Epidermal melanocyte (primary cell): ENCODE measurements around the gene MEX3A.
"Not testable (repeated sequence)": the region's sequence is repeated elsewhere in the genome, so short reads cannot be mapped to it uniquely, and the experiment has no call there.

Experiments
- DNase-seq: peaks from one replicate; pipeline ENCODE4 v3.0.0; 2011; ENCODE audit warnings: low spot score; ENCODE audit not compliant: insufficient read length

The MEX3A gene

GRCh38 chr1:156082309-156083091, at the start of gene MEX3A:
TSS of gene MEX3A (minus strand) at chr1:156082465. CDS start at chr1:156081998, 467 bp downstream.
- DNase-seq: peak; percentile 95

GRCh38 chr1:156130578-156130942, 48.3 kb upstream of the MEX3A start:
- no peak for DNase-seq

- DNase-seq: peak; percentile 75
Measured at GRCh38 chr1:156129687-156130577, 47.7 kb upstream of the MEX3A start.

GRCh38 chr1:156128654-156129597, 46.7 kb upstream of the MEX3A start:
- no peak for DNase-seq

GRCh38 chr1:156128308-156128653, 46.0 kb upstream of the MEX3A start:
- no peak for DNase-seq

GRCh38 chr1:156126630-156127534, 44.6 kb upstream of the MEX3A start:
- DNase-seq: no peak

- DNase-seq: no peak
Measured at GRCh38 chr1:156126043-156126629, 43.9 kb upstream of the MEX3A start.

- DNase-seq: not testable (repeated sequence)
Measured at GRCh38 chr1:156125544-156125943, 43.3 kb upstream of the MEX3A start.

- DNase-seq: no peak
Measured at GRCh38 chr1:156124557-156125483, 42.6 kb upstream of the MEX3A start.

- DNase-seq: no peak
Measured at GRCh38 chr1:156123356-156124196, 41.3 kb upstream of the MEX3A start.

- no peak for DNase-seq
Measured at GRCh38 chr1:156122519-156123355, 40.5 kb upstream of the MEX3A start.

GRCh38 chr1:156122086-156122485, 39.8 kb upstream of the MEX3A start:
- DNase-seq: no peak

- no peak for DNase-seq
Measured at GRCh38 chr1:156121457-156121856, 39.2 kb upstream of the MEX3A start.

- not testable (repeated sequence) for DNase-seq
Measured at GRCh38 chr1:156121005-156121404, 38.7 kb upstream of the MEX3A start.

GRCh38 chr1:156120318-156120717, 38.1 kb upstream of the MEX3A start:
- no peak for DNase-seq

GRCh38 chr1:156119503-156120209, 37.4 kb upstream of the MEX3A start:
- DNase-seq: no peak
